Suprapubic skin (tissue), 4 donors: ENCODE measurements around the gene KCNJ1.

ENCODE experiments used
- EP300 ChIP-seq: sonication (generic); formaldehyde crosslinking; IDR thresholded peaks from one replicate; pipeline ENCODE4 v1.6.1; 2017; ENCODE audit warnings: antibody characterized with exemption
- POLR2A ChIP-seq, 2 donors: fragments of 450-650 bp; IDR thresholded peaks; one replicate each; pipeline ENCODE4 v1.6.1; 2017; ENCODE audit warnings: antibody characterized with exemption in 2 of 2, mild to moderate bottlenecking in 2 of 2, moderate library complexity in 2 of 2
- POLR2AphosphoS5 ChIP-seq, 3 donors: sonication (generic); formaldehyde crosslinking; IDR thresholded peaks; one replicate each; pipeline ENCODE4 v1.6.1; 2017; ENCODE audit warnings: antibody characterized with exemption in 3 of 3
- TF ChIP-seq, protein P1 (sequence below), 2 donors: fragments of 200-600 bp in 1 of 2; fragments of 450-650 bp in 1 of 2; sonication (generic) in 1 of 2; IDR thresholded peaks; one replicate each; pipeline ENCODE4 v1.5.1; 2016 to 2019; ENCODE audit warnings: antibody characterized with exemption in 2 of 2, mild to moderate bottlenecking in 1 of 2, moderate library complexity in 1 of 2

- TF ChIP-seq, protein P1, sequence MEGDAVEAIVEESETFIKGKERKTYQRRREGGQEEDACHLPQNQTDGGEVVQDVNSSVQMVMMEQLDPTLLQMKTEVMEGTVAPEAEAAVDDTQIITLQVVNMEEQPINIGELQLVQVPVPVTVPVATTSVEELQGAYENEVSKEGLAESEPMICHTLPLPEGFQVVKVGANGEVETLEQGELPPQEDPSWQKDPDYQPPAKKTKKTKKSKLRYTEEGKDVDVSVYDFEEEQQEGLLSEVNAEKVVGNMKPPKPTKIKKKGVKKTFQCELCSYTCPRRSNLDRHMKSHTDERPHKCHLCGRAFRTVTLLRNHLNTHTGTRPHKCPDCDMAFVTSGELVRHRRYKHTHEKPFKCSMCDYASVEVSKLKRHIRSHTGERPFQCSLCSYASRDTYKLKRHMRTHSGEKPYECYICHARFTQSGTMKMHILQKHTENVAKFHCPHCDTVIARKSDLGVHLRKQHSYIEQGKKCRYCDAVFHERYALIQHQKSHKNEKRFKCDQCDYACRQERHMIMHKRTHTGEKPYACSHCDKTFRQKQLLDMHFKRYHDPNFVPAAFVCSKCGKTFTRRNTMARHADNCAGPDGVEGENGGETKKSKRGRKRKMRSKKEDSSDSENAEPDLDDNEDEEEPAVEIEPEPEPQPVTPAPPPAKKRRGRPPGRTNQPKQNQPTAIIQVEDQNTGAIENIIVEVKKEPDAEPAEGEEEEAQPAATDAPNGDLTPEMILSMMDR (IDR thresholded peaks at IDR 0.05), result no peak
- TF ChIP-seq EP300, result no peak
- TF ChIP-seq POLR2AphosphoS5 (IDR thresholded peaks at IDR 0.05), result no peak
- no peak for TF ChIP-seq POLR2A (IDR thresholded peaks at IDR 0.05)
Observed at GRCh38 chr11:128828350-128828749, 38.7 kb downstream of the KCNJ1 start.
